OCI-LY7 (cell line): ENCODE results near the gene IRGQ. TPM values are rescaled to one million over a fixed set of nuclear protein-coding genes. Genes with fewer than 3 reads are reported as not detected.
"Not testable (repeated sequence)": the region's sequence is repeated elsewhere in the genome, so short reads cannot be mapped to it uniquely, and the experiment has no call there.

ENCODE experiments used
- BruUV-seq: library from RNA; stranded (reverse); fragments of 400-500 nt; replicated peaks from 2 replicates; lab custom pipeline; 2021; lab: Mats Ljungman, UMichigan
- CTCF ChIA-PET: fragments of 300-600 bp; sonication (Branson Sonifier 250); formaldehyde crosslinking; loops from one replicate; lab custom pipeline; 2022; ENCODE audit warnings: antibody characterized with exemption; ENCODE audit not compliant: unreplicated experiment; lab: Charles Lee
- POLR2A ChIA-PET: fragments of 300-600 bp; sonication (Branson Sonifier 250); formaldehyde crosslinking; loops from one replicate; lab custom pipeline; 2022; ENCODE audit warnings: antibody characterized with exemption; lab: Charles Lee
- DNase-seq: peaks from one replicate; pipeline ENCODE4 v3.0.0-alpha.2; 2015; ENCODE audit warnings: low spot score
- H2AFZ ChIP-seq: fragments of 200-600 bp; sonication (generic), shearing (Covaris generic); 2 replicates; pipeline ENCODE4 v1.6.1; 2014; ENCODE audit warnings: mild to moderate bottlenecking, antibody characterized with exemption, low read length, moderate library complexity
- H3K27ac ChIP-seq: fragments of 200-600 bp; sonication (generic); 2 replicates; pipeline ENCODE4 v1.5.1; 2014; ENCODE audit warnings: mixed run types, low read depth, mild to moderate bottlenecking, moderate library complexity, low read length, inconsistent platforms; ENCODE audit not compliant: poor library complexity, severe bottlenecking
- H3K36me3 ChIP-seq: fragments of 200-600 bp; sonication (generic); 2 replicates; pipeline ENCODE4 v1.6.1; 2014; ENCODE audit warnings: mild to moderate bottlenecking, antibody characterized with exemption, low read length, moderate library complexity, mixed read lengths; ENCODE audit not compliant: insufficient read depth
- H3K4me1 ChIP-seq: fragments of 200-600 bp; sonication (generic); 2 replicates; pipeline ENCODE4 v1.5.1; 2014; ENCODE audit warnings: mild to moderate bottlenecking, low read length; ENCODE audit not compliant: insufficient read depth, poor library complexity, severe bottlenecking
- H3K4me2 ChIP-seq: fragments of 200-600 bp; sonication (generic); 2 replicates; pipeline ENCODE4 v1.6.1; 2014; ENCODE audit warnings: mild to moderate bottlenecking, low read length
- H3K4me3 ChIP-seq: fragments of 200-600 bp; sonication (generic); 2 replicates; pipeline ENCODE4 v1.5.1; 2014; ENCODE audit warnings: mild to moderate bottlenecking, low read depth, low read length; ENCODE audit not compliant: poor library complexity, severe bottlenecking
- H3K79me2 ChIP-seq: fragments of 200-600 bp; sonication (generic); 2 replicates; pipeline ENCODE4 v1.6.1; 2016; ENCODE audit warnings: low read depth, mild to moderate bottlenecking, low read length, moderate library complexity, mixed read lengths; ENCODE audit not compliant: insufficient read depth
- H3K9me2 ChIP-seq: fragments of 200-600 bp; sonication (generic); 2 replicates; pipeline ENCODE4 v1.6.1; 2016; ENCODE audit warnings: mild to moderate bottlenecking, low read length, mixed read lengths; ENCODE audit not compliant: insufficient read depth
- H3K9me3 ChIP-seq: fragments of 200-600 bp; sonication (generic); 2 replicates; pipeline ENCODE4 v1.6.1; 2014; ENCODE audit warnings: mild to moderate bottlenecking, mixed run types, low read length, mixed read lengths
- H4K20me1 ChIP-seq: fragments of 200-600 bp; sonication (generic); 2 replicates; pipeline ENCODE4 v1.6.1; 2014; ENCODE audit warnings: mild to moderate bottlenecking, antibody characterized with exemption, low read length, moderate library complexity, mixed read lengths; ENCODE audit not compliant: insufficient read depth
- CTCF ChIP-seq: fragments of 200-600 bp; sonication (generic); conservative IDR thresholded peaks from 2 replicates; pipeline ENCODE4 v1.5.1; 2014; ENCODE audit warnings: mild to moderate bottlenecking, antibody characterized with exemption, low read length, moderate library complexity, mixed read lengths
- EZH2phosphoT487 ChIP-seq: fragments of 200-600 bp; sonication (generic); IDR thresholded peaks from 2 replicates; pipeline ENCODE4 v1.6.1; 2018; ENCODE audit warnings: low read depth, borderline replicate concordance, mild to moderate bottlenecking, mixed run types, antibody characterized with exemption, low read length, moderate library complexity, mixed read lengths
- intact Hi-C: fragments of 100-400 bp; cut with micrococcal nuclease; formaldehyde crosslinking; loops from one replicate; pipeline ENCODE4 v1.10.0; 2022; ENCODE audit not compliant: unreplicated experiment
- total RNA-seq, 2 experiments: library from RNA; depleted of rRNA in 1 of 2; stranded (reverse); fragments of >200 nt in 1 of 2; shearing (Covaris generic) in 1 of 2; gene quantifications; 2 replicates each; pipeline ENCODE4 v1.2.3, GENCODE V29; 2014 to 2022

Gene IRGQ
- total RNA-seq, 2 experiments from 2014 or later = 6.4 to 15.3 TPM

- CTCF ChIA-PET = no interaction called here
- no peaks in the 10 kb centered on the region for H3K9me3 ChIP-seq
- no TSS peak for BruUV-seq
- no peaks in the 10 kb centered on the region for H3K79me2 ChIP-seq
- no peaks in the 10 kb centered on the region for H3K9me2 ChIP-seq
- H3K27ac ChIP-seq = no peak overlapping the region
- no peak overlapping the region for H3K4me2 ChIP-seq
- POLR2A ChIA-PET = interaction anchor here (0.5 kb wide), 1 partner anchor 21 kb away, joined by 3 read pairs; no protein-coding TSS in a partner anchor
- peaks cover 43% of the 10 kb centered on the region for H3K36me3 ChIP-seq
- no peak overlapping the region for H2AFZ ChIP-seq
- TF ChIP-seq CTCF (no peak), EZH2phosphoT487 (no peak)
- DNase-seq = no peak
- no peaks in the 10 kb centered on the region for H4K20me1 ChIP-seq
- H3K4me3 ChIP-seq = no peak overlapping the region
- intact Hi-C loops = no loop called here
- H3K4me1 ChIP-seq = no peaks in the 10 kb centered on the region
Observed at GRCh38 chr19:43548706-43549105, 47.2 kb downstream of the IRGQ start.

GRCh38 chr19:43547926-43548325, 48.0 kb downstream of the IRGQ start:
- H3K4me2 ChIP-seq, H2AFZ ChIP-seq, BruUV-seq, intact Hi-C loops, H4K20me1 ChIP-seq, DNase-seq, POLR2A ChIA-PET, H3K9me3 ChIP-seq, H3K9me2 ChIP-seq, H3K27ac ChIP-seq, H3K4me3 ChIP-seq, CTCF ChIA-PET, H3K79me2 ChIP-seq, H3K4me1 ChIP-seq: not testable (repeated sequence)
- H3K36me3 ChIP-seq = peaks cover 45% of the 10 kb centered on the region

DNA sequence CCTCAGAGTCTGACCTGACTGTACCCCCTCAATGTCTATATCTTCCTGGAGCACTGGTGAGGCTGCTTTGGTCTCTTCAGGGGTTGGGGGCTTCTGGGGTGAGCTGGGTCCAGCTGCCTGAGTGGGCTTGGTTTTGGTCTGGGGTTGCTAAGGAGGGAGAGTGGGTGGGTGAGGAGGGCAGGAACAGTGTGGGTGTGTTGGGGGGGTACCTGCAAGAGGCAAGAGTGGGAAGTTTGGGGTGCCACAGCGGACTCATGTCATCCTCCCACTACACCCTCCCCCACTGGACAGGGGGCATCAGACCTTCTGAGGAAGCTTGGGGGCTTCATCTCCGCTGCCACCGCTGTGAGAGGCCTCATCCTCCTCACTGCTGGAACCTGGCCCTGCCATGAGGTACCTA, 49.4 kb downstream of the IRGQ start:
- Histone ChIP-seq H3K27ac (no peak overlapping the region), H3K9me3 (no peaks in the 10 kb centered on the region), H3K4me2 (no peak overlapping the region), H3K36me3 (peaks cover 49% of the 10 kb centered on the region), H2AFZ (no peak overlapping the region), H3K9me2 (no peaks in the 10 kb centered on the region), H3K79me2 (no peaks in the 10 kb centered on the region), H3K4me3 (no peak overlapping the region), H3K4me1 (no peaks in the 10 kb centered on the region), H4K20me1 (no peaks in the 10 kb centered on the region)
- no TSS peak for BruUV-seq
- no peak for DNase-seq
- intact Hi-C loops = no loop called here
- TF ChIP-seq CTCF (no peak), EZH2phosphoT487 (no peak)
- ChIA-PET CTCF (interaction anchor here (0.7 kb wide), 1 partner anchor 13 kb away, joined by 3 read pairs; no protein-coding TSS in a partner anchor), POLR2A (no interaction called here)
